ENCODE measurements around the gene SMG6.
"Not testable (repeated sequence)": the region's sequence is repeated elsewhere in the genome, so short reads cannot be mapped to it uniquely, and the experiment has no call there.

The SMG6 gene

GRCh38 chr17:2303204-2304188 is at the start of gene SMG6, which contains the start of gene SRR:
Gene SMG6 (minus strand): TSS chr17:2303785. CDS start chr17:2303720, 65 bp downstream.
Gene SRR (plus strand): TSS chr17:2303950. CDS start chr17:2315561, 11,611 bp downstream.
- no peak for FAIRE-seq

- no peak for FAIRE-seq
These were observed 47.7 kb upstream of the SMG6 start for GRCh38 chr17:2351269-2351668.

- peak; percentile 66 for FAIRE-seq
These were observed 44.5 kb upstream of the SMG6 start for GRCh38 chr17:2347805-2348685.

- FAIRE-seq: no peak
These were observed 42.9 kb upstream of the SMG6 start for GRCh38 chr17:2346475-2346874.

GRCh38 chr17:2344528-2344927 is 40.9 kb upstream of the SMG6 start:
- FAIRE-seq: no peak

GRCh38 chr17:2343421-2343820 is 39.8 kb upstream of the SMG6 start:
- FAIRE-seq: no peak

- FAIRE-seq: no peak
These were observed 34.7 kb upstream of the SMG6 start for GRCh38 chr17:2338315-2338657.

- FAIRE-seq: no peak
These were observed 34.1 kb upstream of the SMG6 start for GRCh38 chr17:2337544-2338314.

GRCh38 chr17:2336852-2337543 is 33.4 kb upstream of the SMG6 start, which contains the start of gene SGSM2:
Gene SGSM2 (plus strand): TSS chr17:2337501. CDS start chr17:2337689, 188 bp downstream.
- FAIRE-seq: no peak

- no peak for FAIRE-seq
These were observed 32.7 kb upstream of the SMG6 start, which contains the start of gene TSR1 for GRCh38 chr17:2336215-2336851. Gene TSR1 (minus strand): TSS chr17:2336457. CDS start chr17:2336427, 30 bp downstream.

- no peak for FAIRE-seq
These were observed 32.2 kb upstream of the SMG6 start for GRCh38 chr17:2335726-2336214.

- no peak for FAIRE-seq
These were observed 27.7 kb upstream of the SMG6 start for GRCh38 chr17:2331303-2331702.

- FAIRE-seq: no peak
These were observed 20.2 kb upstream of the SMG6 start for GRCh38 chr17:2323629-2324314.

GRCh38 chr17:2321399-2321798 is 17.8 kb upstream of the SMG6 start:
- no peak for FAIRE-seq

GRCh38 chr17:2319051-2319450 is 15.5 kb upstream of the SMG6 start:
- FAIRE-seq: no peak

GRCh38 chr17:2317796-2318195 is 14.2 kb upstream of the SMG6 start:
- FAIRE-seq: no peak

- not testable (repeated sequence) for FAIRE-seq
These were observed 13.3 kb upstream of the SMG6 start for GRCh38 chr17:2316916-2317205.

- FAIRE-seq: no peak
These were observed 9.2 kb upstream of the SMG6 start for GRCh38 chr17:2312736-2313135.

GRCh38 chr17:2309338-2310154 is 6.0 kb upstream of the SMG6 start:
- no peak for FAIRE-seq

- FAIRE-seq: no peak
These were observed 1.3 kb upstream of the SMG6 start for GRCh38 chr17:2304931-2305330.
